ENCODE data around the gene PARP8. TPM values are rescaled to one million over a fixed set of nuclear protein-coding genes. Genes with fewer than 3 reads are reported as not detected.
"Not testable (repeated sequence)": the region's sequence is repeated elsewhere in the genome, so short reads cannot be mapped to it uniquely, and the experiment has no call there.

PARP8 gene
- total and polyA plus RNA-seq, 7 experiments from 2014 or later, result 45.7 to 188 (median 121) TPM

DNA sequence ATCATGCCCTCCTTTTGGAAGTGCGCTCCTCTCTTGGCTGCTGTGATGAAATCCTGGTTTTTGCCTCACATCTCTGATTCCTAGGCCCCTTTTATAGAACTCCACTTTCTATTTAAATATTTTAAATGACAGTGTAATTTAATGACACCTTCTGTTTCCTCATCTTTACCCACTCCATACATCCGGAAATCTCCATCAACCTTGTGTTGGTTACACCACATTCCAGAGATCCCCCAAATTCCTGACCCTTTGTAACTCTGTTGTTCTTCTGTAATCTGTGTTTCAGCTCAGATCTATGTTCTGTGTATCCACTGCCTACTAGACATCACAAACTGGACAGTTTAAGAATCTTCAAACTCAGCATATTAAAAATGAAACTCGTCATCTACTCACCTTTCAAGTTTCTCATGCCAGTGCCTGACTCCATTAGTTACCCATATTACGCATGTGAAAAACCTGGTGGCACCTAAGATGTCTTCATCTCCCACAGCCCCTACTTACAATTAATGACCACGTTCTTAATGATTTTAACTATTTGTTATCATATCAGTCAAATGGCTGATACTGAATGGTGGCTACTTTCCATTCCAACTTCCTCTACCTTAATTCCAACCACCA is 25.1 kb downstream of the PARP8 start:
- Mint-ChIP-seq H3K9me3 (peaks cover 0 to 10% (median 3%) of the 10 kb centered on the region in 11 donors), H3K4me1 (peaks cover 20 to 43% (median 32%) of the 10 kb centered on the region in 7 donors), H3K27me3 (no peaks in the 10 kb centered on the region), H3K4me3 (no peak overlapping the region), H3K36me3 (peaks cover 9 to 36% (median 21%) of the 10 kb centered on the region in 5 donors), H3K27ac (no peak overlapping the region)
- peaks cover 28 to 64% of the 10 kb centered on the region in 2 donors for H3K4me1 ChIP-seq (ENCODE audit: control insufficient read depth in 2 of 2, insufficient read depth in 2 of 2, low read length in 2 of 2)
- H3K4me3 ChIP-seq (ENCODE audit: low read length), result no peak overlapping the region
- H3K9me3 ChIP-seq (ENCODE audit: control insufficient read depth in 2 of 3, low read length in 3 of 3), result no peaks in the 10 kb centered on the region
- no peak for DNase-seq
- ATAC-seq, result no peak
- ChIA-PET CTCF (no interaction called here), POLR2A (interaction anchor here (0.6 to 0.7 kb wide), 2 partner anchors 23 to 98 kb away, joined by 3 read pairs; no protein-coding TSS in a partner anchor)
- H3K27ac ChIP-seq (ENCODE audit: low read depth, low read length), result no peak overlapping the region
- intact Hi-C loops (cut with micrococcal nuclease), result loop anchor here in 1 of 2 donors (1.0 to 2.0 kb wide), 2 partner anchors 8 to 13 kb away; no protein-coding TSS in a partner anchor
- H3K27me3 ChIP-seq (ENCODE audit: control insufficient read depth in 2 of 2, insufficient read depth in 2 of 2, low read length in 2 of 2), result no peaks in the 10 kb centered on the region
- H3K36me3 ChIP-seq (ENCODE audit: control insufficient read depth in 2 of 3, insufficient read depth in 3 of 3, low read length in 3 of 3), result peaks cover 0 to 10% (median 3%) of the 10 kb centered on the region in 3 experiments

DNA sequence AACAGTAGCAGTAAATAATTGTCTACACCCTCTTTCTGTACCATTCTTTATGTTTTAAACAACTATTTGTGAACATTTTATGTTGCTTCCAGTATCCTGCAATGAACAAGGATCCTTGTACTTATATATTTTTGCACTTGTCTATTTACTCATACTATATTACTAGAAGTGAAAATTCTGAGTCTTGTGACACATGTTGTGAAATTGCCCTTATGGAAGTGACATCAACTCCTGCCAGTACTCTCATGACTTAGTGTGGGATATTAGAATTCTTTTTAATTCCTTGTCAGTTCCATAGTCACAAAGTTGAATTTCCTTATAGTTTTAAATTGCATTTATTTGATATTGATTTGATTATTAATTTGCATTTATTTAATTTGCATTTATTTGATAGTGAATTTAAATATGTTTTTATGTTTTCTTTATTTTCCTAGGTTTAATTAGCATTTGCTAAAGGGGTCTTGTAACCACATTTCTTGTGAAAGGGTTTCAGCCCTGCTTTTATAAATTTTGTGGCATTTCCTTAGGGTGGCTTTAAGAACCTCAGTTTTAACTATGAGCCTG is 27.7 kb downstream of the PARP8 start:
- peaks cover 0 to 9% (median 3%) of the 10 kb centered on the region in 3 experiments for H3K36me3 ChIP-seq (ENCODE audit: control insufficient read depth in 2 of 3, insufficient read depth in 3 of 3, low read length in 3 of 3)
- peak; percentile 51 for ATAC-seq
- Mint-ChIP-seq H3K4me3 (peak overlapping the region in 2 of 10 donors; percentile 0 to 7), H3K36me3 (peaks cover 4 to 31% (median 9%) of the 10 kb centered on the region in 5 donors), H3K9me3 (peaks cover 0 to 3% (median 0%) of the 10 kb centered on the region in 11 donors), H3K27me3 (no peaks in the 10 kb centered on the region), H3K4me1 (peaks cover 28 to 48% (median 37%) of the 10 kb centered on the region in 7 donors), H3K27ac (peak overlapping the region in 2 of 9 donors; percentile 17 to 43)
- H3K27ac ChIP-seq (ENCODE audit: low read depth, low read length), result no peak overlapping the region
- no peak for DNase-seq
- no peak overlapping the region for H3K4me3 ChIP-seq (ENCODE audit: low read length)
- H3K27me3 ChIP-seq (ENCODE audit: control insufficient read depth in 2 of 2, insufficient read depth in 2 of 2, low read length in 2 of 2), result no peaks in the 10 kb centered on the region
- H3K4me1 ChIP-seq (ENCODE audit: control insufficient read depth in 2 of 2, insufficient read depth in 2 of 2, low read length in 2 of 2), result peaks cover 24 to 59% of the 10 kb centered on the region in 2 donors
- intact Hi-C loops (cut with micrococcal nuclease), result loop anchor here in 1 of 2 donors (1.0 to 2.0 kb wide), 2 partner anchors 8 to 15 kb away; no protein-coding TSS in a partner anchor
- no peaks in the 10 kb centered on the region for H3K9me3 ChIP-seq (ENCODE audit: control insufficient read depth in 2 of 3, low read length in 3 of 3)
- CTCF ChIA-PET, result no interaction called here
- POLR2A ChIA-PET, result no interaction called here

DNA sequence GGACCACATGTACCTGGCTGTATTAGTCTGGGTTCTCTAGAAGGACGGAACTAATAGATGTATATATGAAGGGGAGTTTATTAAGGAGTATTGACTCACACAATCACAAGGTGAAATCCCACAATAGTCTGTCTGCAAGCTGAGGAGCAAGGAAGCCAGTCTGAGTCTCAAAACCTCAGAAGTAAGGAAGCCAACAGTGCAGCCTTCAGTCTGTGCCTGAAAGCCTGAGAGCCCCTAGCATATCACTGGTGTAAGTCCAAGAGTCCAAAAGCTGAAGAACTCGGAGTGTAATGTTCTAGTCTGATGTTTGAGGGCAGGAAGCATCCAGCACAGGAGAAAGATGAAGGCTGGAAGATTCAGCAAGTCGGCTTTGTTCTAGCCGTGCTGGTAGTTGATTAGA is 28.2 kb downstream of the PARP8 start:
- peak overlapping the region in 4 of 10 donors; percentile 0 to 18 (median 6) for H3K4me3 Mint-ChIP-seq

DNA sequence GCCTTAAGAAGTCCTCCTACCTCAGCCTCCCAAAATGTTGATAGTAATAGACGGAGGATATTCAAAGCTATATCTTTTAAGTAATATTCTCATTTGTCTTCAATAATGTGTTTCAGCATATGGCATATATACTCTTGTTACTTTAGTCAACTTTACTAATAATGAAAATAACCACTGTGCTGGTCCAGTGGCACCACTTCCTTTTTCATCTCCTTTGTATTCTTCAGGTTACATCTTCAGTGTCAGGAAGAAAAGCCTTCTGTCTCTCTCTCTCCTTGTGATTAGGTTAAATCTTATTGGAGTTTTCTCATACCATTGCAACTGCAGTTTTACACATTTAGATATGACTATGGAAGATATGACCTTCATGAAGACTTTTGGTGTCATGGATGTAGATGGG is 31.3 kb downstream of the PARP8 start:
- Histone ChIP-seq H3K9me3 (ENCODE audit: control insufficient read depth in 2 of 3, low read length in 3 of 3) (no peaks in the 10 kb centered on the region), H3K27ac (ENCODE audit: low read depth, low read length) (no peak overlapping the region), H3K27me3 (ENCODE audit: control insufficient read depth in 2 of 2, insufficient read depth in 2 of 2, low read length in 2 of 2) (no peaks in the 10 kb centered on the region), H3K36me3 (ENCODE audit: control insufficient read depth in 2 of 3, insufficient read depth in 3 of 3, low read length in 3 of 3) (no peaks in the 10 kb centered on the region), H3K4me1 (ENCODE audit: control insufficient read depth in 2 of 2, insufficient read depth in 2 of 2, low read length in 2 of 2) (peaks cover 32 to 64% of the 10 kb centered on the region in 2 donors), H3K4me3 (ENCODE audit: low read length) (no peak overlapping the region)
- Mint-ChIP-seq H3K4me3 (peak overlapping the region in 1 of 10 donors; percentile 3), H3K27ac (peak overlapping the region in 6 of 9 donors; percentile 1 to 59 (median 26)), H3K4me1 (peaks cover 28 to 84% (median 72%) of the 10 kb centered on the region in 7 donors), H3K9me3 (peaks cover 0 to 3% (median 0%) of the 10 kb centered on the region in 11 donors), H3K36me3 (peaks cover 0 to 36% (median 12%) of the 10 kb centered on the region in 5 donors), H3K27me3 (no peaks in the 10 kb centered on the region)
- ChIA-PET CTCF (no interaction called here), POLR2A (no interaction called here)
- no peak for ATAC-seq
- no peak for DNase-seq
- intact Hi-C loops (cut with micrococcal nuclease), result no loop called here

More for the DNA sequence above, 28.2 kb downstream of the PARP8 start:
- Mint-ChIP-seq H3K27ac (peak overlapping the region in 3 of 9 donors; percentile 17 to 55 (median 43)), H3K36me3 (peaks cover 4 to 31% (median 9%) of the 10 kb centered on the region in 5 donors), H3K4me1 (peaks cover 27 to 53% (median 41%) of the 10 kb centered on the region in 7 donors)
- POLR2A ChIA-PET, result interaction anchor here (0.6 kb wide), 1 partner anchor 13 kb away, joined by 7 read pairs; no protein-coding TSS in a partner anchor
- H3K4me3 ChIP-seq (ENCODE audit: low read length); DNase-seq; H3K36me3 ChIP-seq (ENCODE audit: control insufficient read depth in 2 of 3, insufficient read depth in 3 of 3, low read length in 3 of 3); H3K9me3 ChIP-seq (ENCODE audit: control insufficient read depth in 2 of 3, low read length in 3 of 3); H3K27me3 ChIP-seq (ENCODE audit: control insufficient read depth in 2 of 2, insufficient read depth in 2 of 2, low read length in 2 of 2); H3K27ac ChIP-seq (ENCODE audit: low read depth, low read length); ATAC-seq; H3K9me3 Mint-ChIP-seq; H3K27me3 Mint-ChIP-seq; CTCF ChIA-PET: not testable (repeated sequence)
- peaks cover 23 to 57% of the 10 kb centered on the region in 2 donors for H3K4me1 ChIP-seq (ENCODE audit: control insufficient read depth in 2 of 2, insufficient read depth in 2 of 2, low read length in 2 of 2)
- intact Hi-C loops (cut with micrococcal nuclease), result loop anchor here in 1 of 2 donors (1.0 to 2.0 kb wide), 2 partner anchors 8 to 14 kb away; no protein-coding TSS in a partner anchor

DNA sequence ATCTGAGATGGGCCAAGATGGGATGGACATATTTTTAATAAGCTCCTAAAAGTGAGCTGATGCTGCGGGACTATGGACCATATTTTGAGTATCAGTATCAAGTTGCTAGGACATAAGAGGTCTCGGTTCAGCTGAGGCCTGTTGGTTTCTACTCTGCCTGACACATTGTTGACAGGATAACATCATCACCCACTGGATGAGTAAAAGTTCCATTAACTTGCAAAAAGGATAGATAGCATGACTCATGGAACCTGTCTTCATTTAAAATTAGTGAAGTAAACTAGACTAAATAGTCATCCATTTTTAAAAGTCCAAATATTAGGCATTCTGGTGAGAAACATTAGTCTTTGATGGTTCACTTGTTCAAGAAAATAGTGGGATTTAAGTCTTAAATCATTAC is 33.3 kb downstream of the PARP8 start:
- CTCF ChIA-PET, result no interaction called here
- Histone ChIP-seq H3K27me3 (ENCODE audit: control insufficient read depth in 2 of 2, insufficient read depth in 2 of 2, low read length in 2 of 2) (no peaks in the 10 kb centered on the region), H3K36me3 (ENCODE audit: control insufficient read depth in 2 of 3, insufficient read depth in 3 of 3, low read length in 3 of 3) (no peaks in the 10 kb centered on the region), H3K4me1 (ENCODE audit: control insufficient read depth in 2 of 2, insufficient read depth in 2 of 2, low read length in 2 of 2) (peaks cover 32 to 59% of the 10 kb centered on the region in 2 donors), H3K27ac (ENCODE audit: low read depth, low read length) (no peak overlapping the region), H3K4me3 (ENCODE audit: low read length) (no peak overlapping the region), H3K9me3 (ENCODE audit: control insufficient read depth in 2 of 3, low read length in 3 of 3) (no peaks in the 10 kb centered on the region)
- Mint-ChIP-seq H3K27me3 (no peaks in the 10 kb centered on the region), H3K9me3 (peaks cover 0 to 4% (median 0%) of the 10 kb centered on the region in 11 donors), H3K27ac (peak overlapping the region in 8 of 9 donors; percentile 30 to 75 (median 57)), H3K4me3 (peak overlapping the region in 2 of 10 donors; percentile 18 to 27), H3K4me1 (peaks cover 25 to 93% (median 82%) of the 10 kb centered on the region in 7 donors), H3K36me3 (peaks cover 0 to 46% (median 17%) of the 10 kb centered on the region in 5 donors)
- POLR2A ChIA-PET, result interaction anchor here (0.7 to 1.6 kb wide), 2 partner anchors 11 to 12 kb away, joined by 3 to 5 read pairs; no protein-coding TSS in a partner anchor
- intact Hi-C loops (cut with micrococcal nuclease), result no loop called here
- ATAC-seq (no peak), DNase-seq (no peak)

DNA sequence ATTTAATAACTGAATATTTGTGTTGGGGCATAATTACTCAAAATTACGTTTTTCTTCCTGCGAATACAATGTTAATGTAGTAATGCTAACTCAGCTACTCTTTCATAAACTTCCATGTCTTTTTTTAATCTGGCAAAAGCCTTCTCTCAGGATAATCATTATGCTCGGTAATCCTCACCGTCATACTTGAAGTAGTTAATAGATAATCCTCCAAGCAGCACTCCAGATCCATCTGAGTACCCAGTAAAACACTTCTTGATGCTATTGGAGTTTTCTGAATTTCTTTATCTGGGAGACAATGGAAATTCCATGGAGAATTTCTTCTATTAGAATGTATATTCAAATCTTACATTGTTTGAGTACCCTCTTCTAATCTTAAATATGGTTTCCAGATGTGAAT is 34.3 kb downstream of the PARP8 start:
- intact Hi-C loops (cut with micrococcal nuclease), result no loop called here
- peak overlapping the region in 7 of 9 donors; percentile 34 to 84 (median 74) for H3K27ac Mint-ChIP-seq

More for the DNA sequence above, 34.3 kb downstream of the PARP8 start:
- Histone ChIP-seq H3K27ac (ENCODE audit: low read depth, low read length) (no peak overlapping the region), H3K4me1 (ENCODE audit: control insufficient read depth in 2 of 2, insufficient read depth in 2 of 2, low read length in 2 of 2) (peaks cover 27 to 57% of the 10 kb centered on the region in 2 donors), H3K27me3 (ENCODE audit: control insufficient read depth in 2 of 2, insufficient read depth in 2 of 2, low read length in 2 of 2) (no peaks in the 10 kb centered on the region), H3K36me3 (ENCODE audit: control insufficient read depth in 2 of 3, insufficient read depth in 3 of 3, low read length in 3 of 3) (no peaks in the 10 kb centered on the region), H3K9me3 (ENCODE audit: control insufficient read depth in 2 of 3, low read length in 3 of 3) (no peaks in the 10 kb centered on the region), H3K4me3 (ENCODE audit: low read length) (no peak overlapping the region)
- ChIA-PET POLR2A (no interaction called here), CTCF (no interaction called here)
- no peak for DNase-seq
- H3K4me1 Mint-ChIP-seq, result peaks cover 29 to 96% (median 87%) of the 10 kb centered on the region in 7 donors
- H3K27me3 Mint-ChIP-seq, result no peaks in the 10 kb centered on the region
- H3K9me3 Mint-ChIP-seq, result peaks cover 0 to 4% (median 0%) of the 10 kb centered on the region in 11 donors
- peak overlapping the region in 2 of 10 donors; percentile 18 to 24 for H3K4me3 Mint-ChIP-seq
- H3K36me3 Mint-ChIP-seq, result peaks cover 0 to 44% (median 17%) of the 10 kb centered on the region in 5 donors
- no peak for ATAC-seq

Data from naive thymus-derived CD4-positive, alpha-beta T cell (primary cell).